NCI-H1105 treated with DMSO at 0.1 percent for 48 hours (cell line): Measurements from ENCODE around the gene RNF14.
A peak's percentile ranks its signal among the peaks of the same experiment; 100 is the strongest.

Source experiments
- DNase-seq: peaks from one replicate; lab custom pipeline; 2025; lab: John Stamatoyannopoulos, UW

Gene RNF14

DNA sequence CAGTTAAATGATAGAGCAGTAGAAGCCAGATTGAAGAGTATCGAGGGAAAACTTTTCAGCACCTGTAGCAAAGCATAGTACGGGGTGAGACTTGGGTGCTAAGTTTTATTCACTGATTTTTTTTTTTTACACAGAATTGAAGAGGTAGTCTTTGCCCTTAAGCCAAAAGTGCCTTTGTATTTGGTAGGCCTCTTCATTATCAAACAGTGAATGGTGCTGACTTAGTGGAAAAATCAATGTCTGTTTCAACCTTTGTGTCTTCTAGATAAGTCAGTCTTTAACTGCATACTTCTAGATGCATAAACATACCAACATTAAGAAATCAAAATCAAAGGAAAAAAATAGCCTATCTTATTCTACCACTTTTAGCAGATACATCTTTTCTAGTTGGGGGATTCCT, 13.7 kb downstream of the RNF14 start:
- no peak for DNase-seq

DNA sequence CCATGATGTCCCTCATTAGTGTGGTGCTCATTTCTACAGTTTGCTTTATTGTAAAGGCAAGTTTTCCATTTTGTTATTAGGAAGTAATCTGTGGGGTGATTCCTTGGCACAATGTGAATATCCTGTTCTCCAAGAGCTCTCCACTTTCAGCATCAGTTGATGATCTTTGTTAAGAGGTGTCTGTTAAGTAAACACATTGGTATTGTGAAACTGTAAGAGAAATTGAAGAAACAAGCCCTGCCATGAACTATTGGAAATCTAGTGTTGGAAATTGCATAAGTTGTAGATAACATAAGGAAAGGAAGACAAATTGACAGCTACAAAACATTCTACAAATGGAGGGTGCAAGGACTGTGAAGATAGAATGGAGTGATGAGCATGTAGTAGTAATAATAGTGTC, 17.2 kb downstream of the RNF14 start:
- no peak for DNase-seq

DNA sequence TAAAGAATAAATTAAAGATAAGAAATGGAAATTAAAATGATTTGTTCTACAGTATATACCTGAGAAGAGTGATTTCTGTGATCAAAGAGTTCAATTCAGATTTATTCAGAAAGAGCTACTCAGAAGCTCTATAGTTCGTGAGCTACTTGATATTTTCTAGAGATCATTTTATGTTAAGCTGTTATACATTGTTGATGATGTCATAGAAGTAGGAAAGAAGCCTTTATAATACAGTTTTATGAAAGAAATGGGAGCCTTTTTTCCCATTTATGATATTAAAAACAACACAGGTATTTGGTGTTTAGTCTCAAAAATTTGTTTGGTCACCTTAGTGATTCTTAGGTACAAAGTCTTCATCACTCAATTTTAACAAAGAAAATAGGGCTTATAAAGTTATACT, 20.8 kb downstream of the RNF14 start:
- no peak for DNase-seq

DNA sequence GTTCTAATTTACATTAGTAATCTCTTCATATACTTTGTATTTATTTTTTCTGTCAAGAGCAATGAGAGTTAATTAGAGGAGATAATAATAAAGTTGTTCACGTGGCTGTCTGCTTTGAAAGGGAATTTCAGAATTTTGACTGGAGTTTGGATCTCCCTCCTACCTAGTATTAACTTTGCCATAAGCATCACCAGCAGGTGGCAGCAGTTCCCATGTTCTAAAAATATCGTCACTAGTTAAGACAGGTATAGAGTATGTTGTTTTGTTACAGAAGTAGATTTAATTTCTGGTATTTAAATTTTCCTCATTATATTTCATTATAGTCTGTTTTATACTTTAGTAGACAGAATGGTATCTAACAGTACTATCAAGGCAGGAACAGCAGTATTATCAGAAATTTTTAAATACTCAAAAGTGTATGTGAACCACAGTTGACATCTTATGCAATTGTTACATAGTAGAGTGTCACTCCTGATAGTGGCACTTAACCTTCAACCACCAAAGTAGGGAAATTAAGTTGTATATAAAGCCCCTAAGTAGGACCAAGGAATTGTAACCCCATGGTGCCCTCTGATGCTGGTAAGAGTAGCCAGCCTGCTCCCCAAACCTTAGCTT, 23.6 kb downstream of the RNF14 start:
- DNase-seq: peak; percentile 43

DNA sequence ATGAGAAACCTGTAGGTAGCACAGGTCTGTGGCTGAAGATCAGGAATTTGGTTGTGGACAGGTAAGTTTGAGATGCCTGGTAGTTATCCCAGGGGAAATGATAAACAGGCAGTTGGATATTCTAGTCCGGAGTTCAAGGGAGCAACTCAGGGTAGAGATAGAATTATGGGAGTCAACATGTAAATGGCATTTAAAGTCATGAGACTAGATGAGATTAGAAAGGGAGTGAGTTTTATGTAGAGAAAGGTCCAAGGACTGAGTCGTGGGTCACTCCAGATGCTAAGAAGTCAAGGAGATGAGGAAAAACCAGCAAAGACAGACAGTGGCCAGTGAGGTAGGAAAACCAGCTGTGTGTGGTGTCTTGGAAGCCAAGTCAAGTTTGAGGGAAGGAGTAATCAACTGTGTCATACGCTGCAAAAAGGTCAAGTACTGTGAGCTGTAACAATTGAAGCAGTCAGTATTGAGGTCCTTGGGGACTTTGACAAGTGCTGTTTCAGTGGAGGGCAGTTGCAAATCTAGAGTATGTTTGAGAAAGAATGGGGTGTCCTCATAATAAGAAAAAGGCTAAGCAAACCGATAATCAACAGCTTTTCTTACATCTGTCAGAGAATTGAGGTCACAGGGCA, 25.7 kb downstream of the RNF14 start:
- DNase-seq: no peak

DNA sequence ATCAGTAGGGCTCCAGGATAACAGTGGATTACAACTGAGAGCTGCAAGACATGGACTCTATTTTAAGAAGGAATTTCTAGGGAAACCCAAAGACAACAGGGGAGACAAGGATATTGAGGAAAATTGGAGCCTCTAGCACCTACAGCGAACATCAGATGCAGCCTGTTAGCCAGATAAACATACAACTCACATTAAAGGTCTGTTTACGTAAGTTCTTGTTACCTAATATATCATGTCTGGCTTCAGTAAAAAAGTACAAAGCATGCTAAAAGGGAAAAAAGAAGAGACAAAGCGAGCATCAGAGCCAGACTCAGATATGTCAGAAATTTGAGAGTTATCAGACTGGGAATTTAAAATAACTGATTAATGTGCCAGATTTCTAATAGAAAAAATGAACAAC, 26.8 kb downstream of the RNF14 start:
- no peak for DNase-seq

DNA sequence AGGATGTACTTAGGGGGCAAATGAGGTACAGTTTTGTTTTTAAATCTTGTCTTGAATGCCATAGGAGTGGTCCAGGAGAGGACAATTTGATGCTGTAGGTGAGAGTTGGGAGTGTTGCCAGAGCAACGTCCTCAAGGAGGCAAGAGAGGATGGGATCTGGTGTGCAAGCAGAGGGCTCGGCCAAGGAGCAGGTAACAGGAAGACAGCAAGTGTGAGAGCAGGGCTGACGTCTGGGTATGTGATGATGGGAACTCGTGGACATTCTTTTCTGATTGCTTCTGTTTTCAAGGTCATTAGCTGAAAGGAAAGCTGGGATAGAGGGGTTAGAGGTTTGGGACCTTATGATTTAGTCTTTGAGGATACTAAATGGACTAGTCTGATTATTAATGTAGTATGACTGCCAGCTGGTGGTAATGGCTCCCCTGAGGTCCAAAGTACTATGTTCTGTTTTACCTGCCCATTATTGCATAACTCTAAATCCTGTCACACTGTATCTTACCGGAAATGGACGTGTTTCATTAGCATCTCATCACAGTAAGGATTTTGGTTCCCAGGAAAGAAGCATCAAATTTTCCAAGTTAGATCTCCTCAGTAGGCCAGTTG, 28.6 kb downstream of the RNF14 start:
- DNase-seq: no peak

DNA sequence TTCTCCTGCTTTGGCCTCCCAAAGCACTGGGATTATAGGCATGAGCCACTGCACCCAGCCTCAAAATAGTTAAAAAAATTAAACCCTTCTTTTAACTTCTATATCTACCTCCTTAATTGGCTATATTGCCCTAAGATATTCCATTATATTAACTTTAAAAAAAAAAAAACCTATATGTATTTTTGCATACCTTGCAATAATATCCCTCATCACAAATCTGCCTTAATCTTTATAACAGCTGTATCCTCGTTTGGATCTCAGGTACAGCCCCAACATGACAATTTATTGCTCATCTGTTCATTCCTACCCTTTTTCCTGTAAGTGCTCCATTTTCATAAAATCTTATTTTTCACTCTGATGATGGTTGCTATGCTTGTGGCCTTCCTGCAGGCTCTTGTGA, 31.3 kb downstream of the RNF14 start:
- DNase-seq: no peak

DNA sequence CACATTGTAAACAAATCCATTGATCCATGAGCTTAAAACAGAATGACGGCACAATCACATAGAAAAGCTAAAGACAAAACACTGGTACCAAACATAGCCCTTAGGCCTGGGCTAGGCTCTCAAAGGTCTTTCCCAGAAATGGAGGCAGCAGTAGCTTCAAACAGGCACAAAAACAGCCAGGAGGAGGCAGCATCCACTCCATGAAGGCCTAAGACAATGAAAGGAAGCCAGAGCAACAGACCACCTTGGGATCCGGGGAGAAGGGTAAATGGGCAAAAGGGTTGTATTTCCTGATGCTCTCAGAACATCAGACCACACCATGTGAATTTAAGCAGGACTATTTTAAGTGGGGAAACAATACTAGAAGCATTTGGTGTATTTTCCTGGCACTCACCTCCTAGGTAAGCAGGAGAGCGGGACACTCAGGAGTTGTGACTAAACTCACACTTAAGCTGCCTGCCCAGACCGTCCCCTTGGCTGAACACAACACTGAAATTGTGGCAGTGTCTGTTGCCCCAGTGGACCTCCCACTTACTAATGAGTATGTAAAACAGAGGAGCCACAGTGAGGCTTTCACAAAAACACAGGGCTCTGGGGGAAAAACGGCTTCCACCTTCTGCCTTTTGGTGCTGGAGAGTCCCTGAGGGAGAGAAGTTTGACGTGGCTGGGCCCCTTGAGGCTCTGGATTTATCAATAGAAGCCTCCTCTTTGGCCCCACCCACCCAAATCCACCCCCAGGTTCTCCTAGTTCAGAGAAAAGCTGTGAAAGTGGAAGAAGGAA, 32.0 kb downstream of the RNF14 start:
- peak; percentile 3 for DNase-seq

DNA sequence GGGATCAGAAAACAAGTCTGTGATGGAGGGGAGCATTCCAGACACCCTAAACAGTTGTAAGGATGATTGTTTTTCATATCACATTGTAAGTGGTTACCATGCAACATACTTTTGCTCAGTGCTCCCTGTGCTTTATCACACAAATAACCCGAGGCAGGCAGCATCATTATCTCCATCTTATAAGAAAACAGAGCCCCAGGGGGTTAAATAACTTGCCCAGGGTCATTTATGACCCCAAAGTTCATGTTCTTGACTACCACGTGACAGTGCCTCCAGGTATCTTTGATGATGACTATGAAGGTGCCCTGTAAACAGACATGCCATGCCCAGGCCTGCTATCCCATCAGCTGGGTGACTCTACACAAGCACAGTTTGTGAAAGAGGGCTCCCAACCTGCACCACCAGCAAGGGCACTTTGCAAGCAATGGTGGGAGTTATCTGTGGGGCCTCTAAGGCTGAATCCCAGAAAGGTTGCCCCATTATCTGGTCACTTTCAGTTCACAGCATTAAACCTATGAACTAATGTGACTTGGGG, 34.4 kb downstream of the RNF14 start:
- DNase-seq: no peak

DNA sequence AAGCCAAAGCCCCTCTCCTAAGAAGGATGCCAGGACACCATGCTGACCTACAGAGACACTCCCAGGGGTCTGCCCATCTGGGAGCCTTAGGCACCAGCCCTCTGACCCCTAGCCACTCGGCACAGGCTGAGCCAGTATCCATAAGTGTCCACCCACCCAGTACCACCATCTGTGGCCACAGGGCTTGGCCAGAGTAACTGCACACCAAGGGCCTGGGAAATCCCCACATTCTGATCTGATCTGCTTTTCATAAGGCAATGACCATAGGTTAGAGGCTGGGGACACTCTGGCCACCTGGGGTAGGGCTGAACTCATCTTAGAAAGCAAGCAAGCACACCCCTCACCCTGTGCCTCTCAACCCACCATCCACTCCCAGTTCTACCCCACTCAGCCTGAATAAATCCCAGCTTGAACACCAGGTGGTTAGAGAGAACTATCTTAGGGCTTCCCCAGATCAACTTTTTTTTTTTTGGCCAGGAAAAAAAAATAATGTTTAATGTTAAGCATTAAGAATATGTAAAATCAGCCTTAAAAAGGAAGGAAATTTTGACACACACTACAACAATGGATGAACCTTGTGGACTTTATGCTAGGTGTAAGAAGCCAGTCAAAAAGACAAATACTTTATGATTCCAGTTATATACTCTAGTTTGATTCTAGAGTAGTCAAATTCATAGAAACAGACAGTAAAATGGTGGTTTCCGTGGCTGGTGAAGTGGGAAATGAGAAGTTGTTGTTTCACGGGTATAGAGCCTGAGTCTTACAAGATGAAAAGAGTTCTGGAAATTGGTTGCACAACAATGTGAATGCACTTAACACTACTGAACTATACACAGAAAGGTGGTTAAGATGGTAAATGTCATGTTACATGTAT, 37.7 kb downstream of the RNF14 start:
- no peak for DNase-seq

DNA sequence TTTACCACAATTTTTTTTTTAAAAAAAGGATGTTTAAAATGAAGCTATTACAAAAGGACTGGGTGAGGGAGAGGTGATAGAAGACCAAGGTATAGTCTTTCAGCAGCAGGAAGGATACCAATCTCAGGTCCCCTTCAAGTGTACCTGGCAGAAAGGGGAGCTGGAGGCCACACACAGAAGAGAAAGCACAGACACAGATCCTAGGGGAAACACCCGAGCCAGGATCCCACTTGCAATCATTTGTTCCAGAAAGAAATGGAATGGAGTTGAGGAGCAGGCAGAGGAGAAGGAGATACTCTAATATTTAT, 38.3 kb downstream of the RNF14 start:
- no peak for DNase-seq

DNA sequence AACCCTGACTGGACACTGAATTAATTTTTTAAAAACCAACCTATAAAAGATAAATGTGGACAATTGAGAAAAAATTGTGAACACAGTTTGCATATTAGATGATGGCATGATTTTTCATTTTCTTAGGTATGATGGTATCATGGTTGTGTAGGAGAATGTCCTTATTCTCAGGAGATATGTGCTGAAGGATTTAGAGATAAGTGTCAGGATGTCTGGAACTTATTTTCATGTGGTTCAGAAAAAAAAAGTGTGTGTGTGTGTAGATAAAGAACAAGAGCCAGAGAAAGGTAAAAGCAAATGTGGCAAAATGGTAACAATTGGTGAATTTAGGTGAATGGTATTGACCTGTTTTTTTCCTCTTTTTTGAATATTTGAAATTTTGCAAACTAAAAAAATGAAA, 39.9 kb downstream of the RNF14 start:
- no peak for DNase-seq

DNA sequence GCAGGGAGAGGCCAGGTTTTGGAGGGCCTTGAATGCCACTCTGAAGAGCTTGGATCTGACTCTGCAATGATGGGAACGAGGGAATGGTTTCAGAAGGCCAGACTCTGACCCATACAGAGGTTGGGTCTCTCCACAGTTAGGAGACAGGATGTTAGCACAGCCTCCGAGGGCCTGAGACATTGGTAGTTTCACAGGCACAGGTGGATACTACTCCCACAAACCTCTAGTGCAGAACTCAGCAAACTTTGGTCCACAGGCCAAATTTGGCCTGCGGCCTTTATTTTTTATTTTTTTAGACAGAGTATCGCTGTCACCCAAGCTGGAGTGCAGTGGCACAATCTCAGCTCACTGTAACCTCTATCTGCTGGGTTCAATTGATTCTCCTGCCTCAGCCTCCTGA, 41.0 kb downstream of the RNF14 start:
- no peak for DNase-seq

DNA sequence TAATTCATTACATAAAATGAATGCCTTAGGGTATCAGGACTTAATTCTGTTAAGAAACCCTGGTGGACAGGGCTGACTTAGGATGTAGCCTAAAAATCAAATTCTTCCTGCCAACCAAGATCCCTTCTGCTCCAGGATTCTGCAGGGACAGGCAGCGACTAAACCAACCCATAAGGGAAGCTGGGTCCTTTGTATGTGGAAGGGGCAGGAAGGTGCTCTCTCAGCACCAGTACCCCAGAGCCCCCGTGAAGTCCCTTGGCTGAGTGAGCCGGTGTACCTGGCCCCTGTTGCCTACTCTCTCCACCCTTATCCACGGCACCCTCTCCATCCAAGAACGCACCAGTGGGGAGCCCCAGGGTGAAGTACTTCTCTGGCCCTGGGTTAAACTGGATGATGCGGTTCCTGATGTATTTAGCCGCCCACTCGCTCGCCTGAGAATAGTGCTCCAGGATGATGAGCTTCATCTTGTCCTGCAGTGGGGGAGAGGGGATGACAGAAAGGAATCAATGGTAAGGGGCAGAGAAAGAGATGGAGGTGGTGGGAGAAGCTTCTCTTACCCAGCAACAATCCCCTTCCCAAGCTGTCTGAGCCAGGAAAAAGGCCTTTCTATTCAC, 42.8 kb downstream of the RNF14 start:
- no peak for DNase-seq

DNA sequence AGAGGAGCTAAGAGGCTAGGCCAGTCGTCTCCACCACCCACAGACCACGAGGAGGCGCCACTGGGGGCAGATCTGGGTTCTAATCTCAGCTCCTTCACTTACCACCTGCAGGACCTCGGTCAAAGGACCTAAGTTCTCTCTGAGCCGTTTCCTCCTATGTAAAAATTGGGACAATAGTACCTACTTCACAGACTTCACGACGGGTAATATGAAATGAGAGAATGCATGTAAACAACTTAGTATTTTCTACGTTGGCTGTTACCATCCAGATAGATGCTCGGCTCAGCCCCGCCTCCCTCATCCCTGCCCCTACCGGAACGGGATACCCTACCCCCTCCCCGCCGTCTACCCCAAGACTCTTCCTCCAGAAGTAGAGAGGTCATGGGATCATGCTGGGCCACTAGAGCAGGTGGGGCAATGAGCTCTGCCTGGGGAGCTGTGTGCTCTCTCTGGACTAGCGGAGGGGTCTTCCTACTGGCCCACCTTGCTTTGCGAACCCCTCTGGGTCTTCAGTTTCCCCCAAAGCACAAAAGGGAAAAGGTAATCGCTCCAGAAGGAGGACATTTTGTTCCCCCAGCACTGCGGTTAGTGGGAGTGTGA, 43.4 kb downstream of the RNF14 start:
- no peak for DNase-seq

DNA sequence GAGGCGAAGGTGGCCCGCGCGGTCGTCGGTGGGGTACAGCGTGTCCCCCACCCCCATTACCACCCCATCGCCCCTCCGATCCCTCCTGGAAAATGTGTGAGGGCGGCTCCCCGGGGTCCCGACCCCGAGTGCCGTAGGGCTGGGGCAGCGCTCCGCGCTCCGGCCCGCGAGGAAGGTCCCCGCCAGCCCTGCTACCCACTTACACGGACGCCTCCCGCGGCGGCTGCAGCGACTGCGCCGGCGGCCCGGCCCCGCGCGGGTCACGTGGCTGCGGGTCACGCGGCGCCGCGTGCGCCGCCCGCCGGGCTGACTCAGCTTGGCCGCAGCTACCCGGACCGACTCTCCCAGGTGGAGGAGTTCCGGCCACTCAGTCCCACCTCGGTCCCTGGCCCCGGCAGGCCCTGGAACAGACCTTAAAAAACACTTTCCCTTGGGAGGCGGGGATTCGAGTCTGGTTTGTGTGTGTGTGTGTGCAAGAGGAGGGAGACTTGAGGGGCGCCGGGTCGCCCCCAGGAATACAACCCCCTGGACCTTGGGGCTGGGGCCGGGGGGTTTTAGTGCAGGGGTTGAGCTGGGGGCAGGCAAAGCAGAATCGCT, 44.0 kb downstream of the RNF14 start, which contains the start of gene GNPDA1:
GNPDA1 (minus strand) TSS at position 236 of the 597 bp plus-strand sequence. CDS start 992 bp downstream, outside the sequence.
- DNase-seq: peak; percentile 39

DNA sequence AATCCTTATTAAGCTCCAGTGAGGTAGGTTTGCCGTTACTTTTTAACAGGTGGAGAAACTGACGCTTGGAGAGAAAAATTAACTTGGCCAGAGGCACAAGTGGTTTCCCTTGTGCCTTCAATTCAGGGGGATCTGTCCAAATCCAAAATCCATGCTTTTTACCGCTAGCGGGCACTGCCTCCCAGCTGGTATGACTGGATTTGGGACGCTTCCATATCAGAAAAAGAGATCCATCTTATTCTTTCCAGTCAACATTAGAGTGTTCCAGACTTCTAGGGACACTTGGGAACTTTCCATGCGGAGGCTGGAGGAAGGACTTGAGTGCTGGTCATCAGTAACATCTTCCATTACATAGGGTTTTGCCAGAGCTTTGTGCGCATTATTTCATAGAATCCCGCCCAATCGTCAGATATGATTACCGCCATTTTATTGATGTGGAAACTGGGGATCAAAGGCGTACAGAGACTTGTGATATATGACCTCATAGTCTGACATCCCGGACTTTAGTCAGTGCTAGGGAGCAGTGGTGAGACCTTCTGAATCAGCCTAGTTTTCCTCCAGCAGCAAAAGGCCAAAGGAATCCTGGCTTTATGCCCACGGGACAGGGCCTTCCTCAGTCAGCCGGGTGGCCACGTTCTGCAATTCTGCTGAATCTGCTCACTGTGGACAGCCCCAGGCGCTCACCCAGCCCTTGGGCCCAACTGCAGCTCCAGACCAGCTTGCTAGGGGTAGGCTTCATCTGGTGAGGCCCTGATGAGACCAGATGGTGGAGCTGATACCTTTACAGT, 45.0 kb downstream of the RNF14 start:
- DNase-seq: no peak

DNA sequence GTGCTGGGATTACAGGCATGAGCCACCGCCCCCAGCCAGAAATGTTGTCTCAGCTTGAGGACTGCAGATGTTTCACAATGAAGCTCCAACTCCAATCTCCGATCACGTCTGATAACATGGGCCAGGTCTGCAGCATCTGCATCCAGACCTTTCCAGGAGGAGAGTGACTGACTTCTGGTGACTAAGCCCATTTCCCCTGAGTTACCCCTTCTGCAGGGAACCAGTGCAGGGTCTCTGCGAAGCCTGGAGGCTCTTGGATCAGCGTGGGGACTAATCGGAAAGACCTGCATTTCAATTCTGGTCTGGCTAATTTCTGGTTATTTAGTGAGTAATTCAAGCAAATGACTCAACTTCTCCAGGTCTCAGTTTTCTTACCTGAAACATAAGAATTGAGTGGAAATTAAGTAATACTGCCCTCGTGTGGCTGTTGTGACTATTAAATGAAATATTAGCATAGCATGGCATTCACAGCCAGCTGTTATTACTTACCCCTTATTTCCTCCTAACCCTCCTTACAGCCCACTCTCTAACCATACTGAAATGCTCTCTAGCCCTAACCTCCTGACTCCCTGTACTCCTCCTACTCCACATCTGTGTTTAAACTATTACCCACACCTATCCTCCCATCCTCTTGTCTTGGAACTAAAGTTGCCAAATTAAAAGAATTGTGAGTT, 46.1 kb downstream of the RNF14 start:
- DNase-seq: peak; percentile 29
